AG10803 (cell line): Measurements from ENCODE around the gene CTNNA2.

Source experiments
- DNase-seq: peaks from one replicate; pipeline ENCODE4 v3.0.0; 2010; ENCODE audit warnings: low read depth
- H3K4me3 ChIP-seq: 2 replicates; pipeline ENCODE4 v1.5.1; 2011; ENCODE audit warnings: mild to moderate bottlenecking, low read length, control low read depth
- CTCF ChIP-seq: conservative IDR thresholded peaks from 2 replicates; pipeline ENCODE4 v1.5.1; 2011; ENCODE audit warnings: mild to moderate bottlenecking, low read length, control low read depth, inconsistent platforms

Gene CTNNA2

DNA sequence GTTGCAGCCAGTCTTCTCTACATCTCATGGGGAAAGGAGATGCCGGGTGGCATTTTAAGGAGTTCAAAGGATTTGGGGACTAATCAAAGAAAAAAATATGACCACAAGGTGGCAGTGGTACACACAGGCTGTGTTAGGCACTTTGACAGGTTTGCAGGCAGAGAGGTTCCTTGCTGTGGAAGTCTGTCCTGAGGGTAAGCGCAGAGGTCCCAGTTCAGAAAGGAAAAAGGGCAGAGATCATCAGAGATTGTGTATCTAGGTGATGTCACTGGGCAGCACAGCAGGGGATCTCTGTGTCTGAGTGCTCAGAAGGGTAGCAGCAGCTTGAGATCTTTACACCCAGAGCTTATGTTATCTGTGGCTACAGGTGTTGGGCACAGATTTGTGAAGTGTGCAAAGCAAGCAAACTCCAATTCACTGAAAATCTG lies 560.3 kb downstream of the CTNNA2 start:
- peak; percentile 76 for TF ChIP-seq CTCF
- no peak overlapping the region for H3K4me3 ChIP-seq
- peak; percentile 65 for DNase-seq

DNA sequence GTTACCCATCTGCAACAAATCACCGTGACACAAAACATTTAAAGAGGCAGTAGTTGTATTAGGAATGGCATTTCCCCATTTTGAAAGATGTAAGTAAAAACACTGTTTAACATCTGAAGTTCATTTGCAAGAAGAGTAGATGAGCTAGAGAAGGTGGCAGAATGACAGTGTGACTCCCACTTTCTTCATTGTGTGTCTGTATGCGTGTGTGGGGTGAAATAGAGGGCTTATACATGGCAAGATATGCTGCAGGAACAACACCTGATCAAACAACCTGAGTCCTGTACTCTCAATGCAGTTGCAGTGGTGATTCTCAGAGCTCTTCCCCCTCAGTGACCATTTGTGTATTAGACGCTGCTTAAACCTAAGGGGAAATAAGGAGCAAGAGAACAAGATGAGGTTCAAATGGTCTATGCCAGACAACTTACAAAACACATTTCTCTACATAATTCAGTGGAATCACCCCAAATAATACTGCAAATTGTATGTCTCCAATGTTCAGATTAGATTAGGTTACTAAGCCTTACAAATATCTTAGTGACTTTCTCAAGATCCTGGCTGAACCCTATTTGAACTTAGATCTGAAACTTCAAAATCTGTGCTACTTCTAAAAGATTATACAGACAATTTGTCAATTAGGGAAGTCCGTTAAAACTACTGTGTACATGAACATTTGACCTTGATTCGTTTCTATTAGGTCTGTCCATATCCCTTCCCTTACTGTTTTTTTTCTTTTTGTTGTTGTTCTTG lies 561.6 kb downstream of the CTNNA2 start:
- no peak for TF ChIP-seq CTCF
- no peak overlapping the region for H3K4me3 ChIP-seq
- no peak for DNase-seq

DNA sequence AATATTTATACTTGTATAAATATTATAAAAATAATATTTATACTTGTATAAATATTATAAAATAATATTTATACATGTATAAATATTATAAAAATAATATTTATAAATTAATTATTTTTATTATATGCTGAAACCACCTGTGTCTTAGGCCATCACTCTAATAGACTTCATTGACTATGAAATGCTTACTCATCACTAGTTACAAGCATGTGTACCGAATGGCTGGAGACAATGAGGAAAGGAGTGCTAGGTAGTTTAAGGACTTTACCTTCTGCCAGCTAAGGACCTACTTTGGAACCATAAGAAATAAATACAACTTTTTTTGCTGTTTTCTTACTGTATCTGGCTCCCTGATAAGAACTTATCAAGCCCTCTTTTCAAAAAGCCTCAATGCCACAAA lies 562.9 kb downstream of the CTNNA2 start:
- no peak overlapping the region for H3K4me3 ChIP-seq
- TF ChIP-seq CTCF, result no peak
- DNase-seq, result no peak

GRCh38 chr2:80078290-80079036 lies 565.6 kb downstream of the CTNNA2 start:
- peak; percentile 44 for DNase-seq
- H3K4me3 ChIP-seq, result no peak overlapping the region
- TF ChIP-seq CTCF, result no peak

DNA sequence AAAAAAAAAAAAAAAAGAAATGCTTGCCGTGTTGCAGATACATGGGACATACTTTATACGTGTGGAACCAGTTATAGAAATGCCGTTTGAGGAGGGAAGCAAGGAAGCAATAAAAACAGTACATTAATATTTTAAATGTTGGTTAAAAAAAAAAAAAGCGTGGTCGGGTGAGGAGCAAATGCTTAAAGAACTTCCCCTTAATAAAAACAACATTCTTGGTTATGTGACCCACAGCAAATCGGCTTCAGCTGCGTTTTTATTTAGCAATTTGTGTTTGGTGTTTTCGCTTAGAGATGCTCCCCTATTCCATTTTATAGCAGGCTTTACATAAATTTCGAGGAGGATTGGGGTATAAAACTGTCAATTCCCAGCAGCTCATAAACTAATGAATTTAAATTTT lies 568.1 kb downstream of the CTNNA2 start:
- H3K4me3 ChIP-seq, result peak overlapping the region; percentile 34
- TF ChIP-seq CTCF, result no peak
- DNase-seq, result peak; percentile 12

DNA sequence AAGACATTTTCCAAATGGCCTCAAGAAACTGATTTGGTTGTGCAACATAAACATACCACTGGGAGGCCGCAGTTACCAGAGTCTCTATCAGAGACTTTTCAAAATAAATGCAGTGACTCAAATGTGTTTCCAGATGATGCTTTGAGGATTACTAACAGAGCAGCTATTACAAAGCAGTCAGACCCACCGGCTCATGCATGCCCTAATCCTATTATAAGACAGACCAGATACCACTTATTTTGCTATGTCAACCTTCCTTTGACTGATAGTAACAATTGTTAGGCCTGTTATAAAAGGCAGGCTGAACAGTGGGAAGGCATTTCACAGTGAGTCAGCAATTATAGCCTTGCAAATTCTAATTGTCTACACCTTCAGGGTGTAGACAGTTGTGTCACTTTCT lies 574.0 kb downstream of the CTNNA2 start:
- TF ChIP-seq CTCF, result peak; percentile 44
- H3K4me3 ChIP-seq, result no peak overlapping the region
- peak; percentile 82 for DNase-seq

GRCh38 chr2:80091237-80091636 lies 578.4 kb downstream of the CTNNA2 start:
- no peak overlapping the region for H3K4me3 ChIP-seq
- no peak for DNase-seq
- no peak for TF ChIP-seq CTCF
